Measurements from ENCODE around the gene F3.

The F3 gene

DNA sequence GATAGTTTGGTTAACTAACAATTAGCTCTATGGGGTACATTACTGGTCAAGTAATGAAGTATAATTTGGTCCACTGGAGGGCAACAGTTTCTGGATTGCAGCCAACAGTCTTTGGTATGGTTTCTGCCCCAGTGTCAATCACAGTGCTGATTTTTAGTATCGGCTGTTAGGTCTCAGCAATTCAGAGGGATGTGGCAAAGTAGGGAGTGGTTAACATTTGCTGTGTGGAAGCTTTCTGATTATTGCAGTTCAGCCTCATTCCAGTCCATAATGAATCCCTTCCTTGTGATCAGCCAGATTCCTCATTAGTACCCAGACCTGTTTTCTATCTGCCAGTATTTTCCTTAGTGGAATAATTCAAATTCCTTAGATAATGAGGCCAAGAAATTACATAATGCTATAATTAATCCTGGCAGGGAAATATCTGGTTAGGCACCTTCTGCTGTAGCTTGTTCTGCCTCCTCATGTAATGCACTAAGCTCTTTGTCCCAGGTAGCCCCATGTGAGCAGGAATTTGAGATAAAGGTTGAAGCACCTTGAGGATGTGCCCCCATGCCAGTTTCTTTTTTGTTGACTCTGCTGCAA lies 14.0 kb downstream of the F3 start:
- DNase-seq (ENCODE audit: low read depth) = no peak

DNA sequence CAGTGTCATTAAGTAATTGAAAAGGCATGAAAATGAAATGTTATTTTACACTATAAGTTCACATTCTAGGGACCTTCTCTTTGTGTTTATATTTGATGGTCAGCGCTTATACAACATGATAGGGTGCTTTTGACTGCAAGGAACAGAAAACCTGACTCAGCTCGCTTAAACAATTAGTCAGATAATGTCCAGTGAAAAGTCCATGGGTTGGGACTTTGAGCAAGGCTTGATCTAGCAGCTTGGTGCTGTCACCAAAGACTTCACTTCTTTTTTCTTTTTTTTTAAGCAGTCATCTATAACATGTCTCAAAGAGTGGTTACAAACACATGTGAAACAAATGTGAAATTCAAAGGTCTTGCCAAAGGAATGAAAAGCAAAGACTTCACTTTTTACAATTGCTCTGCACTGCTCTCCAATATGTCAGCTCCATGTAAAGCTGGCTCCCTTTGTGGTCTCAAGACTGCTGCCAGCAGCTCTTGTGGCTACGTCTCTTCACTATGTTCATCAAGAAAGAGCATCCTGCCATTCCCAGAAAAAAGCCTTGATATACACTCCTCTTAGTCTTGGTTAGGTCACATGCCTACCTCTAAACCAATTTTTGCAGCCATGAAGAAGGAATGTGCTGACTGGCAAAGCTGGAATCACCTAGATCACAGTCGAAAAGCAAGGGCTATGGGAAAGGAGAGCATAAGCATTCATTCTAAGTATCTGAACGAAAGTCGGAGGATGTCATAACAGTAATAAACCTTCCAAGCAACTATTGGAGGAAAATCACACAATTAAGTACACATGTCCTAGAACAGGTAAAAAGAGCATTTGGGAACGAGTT lies 15.2 kb downstream of the F3 start:
- no peak for DNase-seq (ENCODE audit: low read depth)

GRCh38 chr1:94524531-94524930 lies 17.0 kb downstream of the F3 start:
- no peak for DNase-seq (ENCODE audit: low read depth)

- no peak for DNase-seq (ENCODE audit: low read depth)
Measured at GRCh38 chr1:94522304-94522703, 19.3 kb downstream of the F3 start.

DNA sequence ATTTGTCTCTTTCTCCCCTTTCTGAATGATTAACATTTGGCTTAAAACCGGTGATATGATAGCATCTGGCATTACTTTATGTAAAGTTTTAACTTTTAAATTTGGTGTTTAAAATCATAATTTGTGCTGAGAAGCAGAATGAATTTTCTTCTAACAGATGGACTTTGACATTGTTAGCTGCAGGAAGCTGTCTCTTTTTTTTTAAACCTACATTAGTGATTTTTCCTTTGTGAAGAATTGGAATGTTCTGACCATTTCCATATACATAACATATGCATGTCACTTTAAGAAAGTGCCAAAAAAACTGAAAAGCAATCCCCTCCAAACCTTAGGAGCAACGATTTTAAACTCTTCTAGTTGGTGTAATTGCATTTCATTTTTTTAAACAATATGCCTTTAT lies 22.2 kb downstream of the F3 start:
- no peak for DNase-seq (ENCODE audit: low read depth)

GRCh38 chr1:94515296-94515947 lies 26.1 kb downstream of the F3 start:
- no peak for DNase-seq (ENCODE audit: low read depth)

DNA sequence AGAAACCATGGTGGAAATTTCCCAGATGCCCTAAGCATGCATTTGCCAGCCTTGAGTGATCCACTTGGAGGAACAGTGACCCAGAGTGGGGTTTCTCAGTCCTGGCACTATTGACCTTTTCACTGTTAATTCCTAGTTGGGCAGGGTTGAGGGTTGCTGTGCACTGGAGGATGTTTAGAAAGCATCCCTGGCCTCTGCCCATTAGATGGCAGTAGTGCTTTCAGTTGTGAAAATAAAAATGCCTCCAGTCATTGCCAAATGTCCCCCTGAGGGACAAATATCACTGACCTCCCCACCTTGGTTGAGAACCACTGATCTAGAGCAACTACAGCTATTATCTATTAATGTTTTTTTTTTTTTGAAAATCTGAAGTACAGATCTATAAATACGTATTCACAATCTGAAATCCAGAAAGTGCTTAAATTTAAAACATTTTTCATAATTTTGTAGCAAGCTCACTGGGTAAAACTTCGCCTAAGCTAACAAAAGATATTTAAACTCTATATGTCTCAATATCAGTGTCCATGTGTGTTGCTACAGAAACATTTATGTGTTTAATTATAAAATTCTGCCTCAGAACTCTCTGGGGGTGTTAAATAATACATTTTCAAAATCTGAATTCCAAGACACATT lies 27.3 kb downstream of the F3 start:
- no peak for DNase-seq (ENCODE audit: low read depth)

DNA sequence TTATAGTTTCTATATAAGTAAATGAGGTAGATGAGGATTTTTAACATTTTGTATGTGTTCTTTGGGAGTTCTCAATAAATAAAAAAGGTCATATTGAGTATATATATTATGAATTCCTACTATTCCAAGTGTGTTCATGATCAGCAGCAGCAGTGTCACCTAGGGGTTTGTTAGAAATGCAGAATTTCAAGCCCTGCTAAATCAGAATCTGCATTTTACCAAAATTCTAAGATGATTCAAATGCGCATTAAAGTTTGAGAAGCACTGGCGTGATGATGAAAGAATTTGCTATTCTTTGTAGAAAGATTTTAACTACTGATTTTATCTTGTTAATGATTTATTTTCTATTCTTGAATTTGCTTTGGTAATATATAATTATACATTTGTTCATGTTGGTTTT lies 28.7 kb downstream of the F3 start:
- DNase-seq (ENCODE audit: low read depth) = no peak

DNA sequence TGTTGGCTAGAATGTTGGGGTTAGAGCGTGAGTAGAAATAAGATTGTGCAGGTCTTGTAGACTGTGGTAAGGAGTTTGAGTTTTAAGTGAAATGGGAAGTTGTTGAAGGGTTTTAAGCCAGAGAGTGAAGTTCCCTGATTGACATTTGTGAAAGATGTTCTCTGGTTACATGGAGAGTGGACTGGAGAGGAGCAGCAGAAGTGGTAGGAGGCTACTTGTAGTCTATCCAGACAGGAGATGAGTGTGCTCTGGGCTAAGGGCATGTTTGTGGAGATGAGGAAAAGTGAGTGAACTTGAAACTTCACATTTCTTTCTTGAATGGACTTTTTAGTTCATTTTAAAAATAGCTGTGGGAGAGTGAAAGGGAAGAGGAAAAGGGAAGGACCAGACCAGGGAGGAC lies 37.0 kb downstream of the F3 start:
- no peak for DNase-seq (ENCODE audit: low read depth)

- DNase-seq (ENCODE audit: low read depth) = no peak
Measured at GRCh38 chr1:94503153-94503552, 38.4 kb downstream of the F3 start.

GRCh38 chr1:94501935-94502334 lies 39.6 kb downstream of the F3 start:
- DNase-seq (ENCODE audit: low read depth) = no peak

DNA sequence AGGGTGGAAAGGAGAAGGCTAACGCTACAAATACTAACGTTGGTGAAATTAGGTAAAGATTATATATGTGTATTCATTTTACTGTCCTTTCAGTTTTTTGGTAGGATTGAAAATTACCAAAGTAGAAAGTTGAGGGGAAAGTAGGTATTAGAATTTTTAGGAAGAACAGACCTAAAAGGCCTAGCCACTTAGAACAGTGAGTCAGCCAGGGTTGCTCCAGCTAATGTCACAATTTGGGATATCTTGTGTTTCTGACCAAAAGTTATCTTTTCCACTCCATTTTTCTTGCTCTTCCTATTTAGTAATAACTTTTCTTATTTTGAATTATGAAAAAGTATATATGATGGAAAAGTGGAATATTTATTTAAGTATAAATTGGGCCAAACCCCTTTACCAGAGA lies 40.1 kb downstream of the F3 start:
- no peak for DNase-seq (ENCODE audit: low read depth)

DNA sequence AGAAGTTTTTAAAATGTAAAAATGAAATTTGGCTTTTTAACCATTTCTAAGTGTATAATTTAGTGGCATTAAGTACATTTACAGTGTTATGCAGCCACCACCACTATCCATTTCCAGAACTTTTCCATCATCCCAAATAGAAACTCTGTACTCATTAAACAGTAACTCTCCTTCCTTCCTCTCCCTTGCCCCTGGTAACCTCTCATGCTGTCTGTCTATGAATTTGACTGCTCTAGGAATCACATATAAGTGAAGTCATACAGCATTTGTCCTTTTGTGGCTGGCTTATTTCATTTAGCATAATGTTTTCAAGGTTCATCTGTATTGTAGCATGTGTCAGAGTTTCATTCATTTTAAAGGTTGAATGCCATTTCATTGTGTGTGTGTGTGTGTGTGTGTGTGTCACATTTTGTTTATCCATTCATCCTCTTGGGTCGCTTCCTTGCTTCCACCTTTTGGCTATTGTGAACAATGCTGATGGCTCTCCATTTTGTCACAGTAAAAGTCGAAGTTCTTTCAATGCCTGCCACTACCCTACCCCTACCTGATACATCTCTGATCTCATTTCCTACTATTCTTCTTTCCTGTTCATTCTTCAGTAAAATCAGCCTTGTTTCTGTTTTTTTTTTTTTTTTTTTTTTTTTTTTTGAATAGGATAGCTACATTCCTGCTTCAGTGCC lies 45.3 kb downstream of the F3 start:
- DNase-seq (ENCODE audit: low read depth) = no peak

DNA sequence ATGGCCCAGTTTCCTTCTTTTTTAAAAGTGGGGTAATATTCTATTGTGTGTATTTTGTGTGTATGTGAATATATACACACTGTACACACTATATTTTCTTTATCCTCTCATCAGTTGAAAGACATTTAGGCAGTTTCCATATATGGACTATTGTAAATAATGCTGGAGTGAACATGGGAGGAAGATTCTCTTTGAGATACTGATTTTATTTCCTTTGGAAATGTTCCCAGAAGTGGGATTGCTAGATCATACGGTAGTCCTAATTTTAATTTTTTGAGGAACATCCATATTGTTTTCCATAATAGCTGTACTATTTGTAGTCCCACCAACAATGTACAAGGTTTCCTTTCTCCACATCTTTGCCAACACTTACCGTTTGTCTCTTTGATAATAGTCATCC lies 51.0 kb downstream of the F3 start:
- no peak for DNase-seq (ENCODE audit: low read depth)

DNA sequence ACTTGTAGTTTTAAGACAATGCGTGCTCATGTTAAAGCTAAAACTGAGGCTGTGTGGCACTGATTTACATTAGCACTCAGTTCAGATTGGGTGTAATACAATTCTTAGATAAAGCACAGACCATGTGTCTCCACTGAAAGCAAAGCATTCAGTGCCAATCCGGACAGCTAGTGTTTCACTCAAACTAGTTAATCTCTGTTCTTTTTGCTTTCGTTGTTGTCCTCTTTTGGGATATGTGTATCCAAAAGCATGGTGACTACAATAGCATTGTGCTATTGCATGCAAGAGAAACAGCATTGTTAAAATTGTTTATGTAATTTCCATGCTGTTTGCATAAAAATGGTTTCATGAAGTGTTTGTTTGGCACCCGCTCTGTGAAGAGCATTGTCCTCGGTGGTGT lies 54.6 kb downstream of the F3 start:
- DNase-seq (ENCODE audit: low read depth) = no peak

- peak; percentile 29 for DNase-seq (ENCODE audit: low read depth)
Measured at GRCh38 chr1:94481473-94481933, 60.1 kb downstream of the F3 start.

GRCh38 chr1:94479682-94480081 lies 61.9 kb downstream of the F3 start:
- DNase-seq (ENCODE audit: low read depth) = no peak

All from GM04504 (cell line).